SU-DHL-6 (cell line): ENCODE measurements around the gene SNX13.
"Not testable (repeated sequence)": the region's sequence is repeated elsewhere in the genome, so short reads cannot be mapped to it uniquely, and the experiment has no call there.

Source experiments
- H2AFZ ChIP-seq: fragments of 200-600 bp; sonication (generic); 2 replicates; pipeline ENCODE4 v1.6.1; 2014; ENCODE audit warnings: low read depth, mild to moderate bottlenecking, moderate library complexity, mixed read lengths, antibody characterized with exemption, low read length; ENCODE audit not compliant: severe bottlenecking
- H3F3A ChIP-seq: fragments of 200-600 bp; shearing (Covaris generic); 2 replicates; pipeline ENCODE4 v1.6.0; 2016; ENCODE audit warnings: antibody characterized with exemption, mild to moderate bottlenecking; ENCODE audit not compliant: insufficient read depth
- H3K27ac ChIP-seq: fragments of 200-600 bp; sonication (generic); 2 replicates; pipeline ENCODE4 v1.5.1; 2016; ENCODE audit warnings: low read depth, mild to moderate bottlenecking, low read length, moderate library complexity, mixed read lengths
- H3K27me3 ChIP-seq: fragments of 200-600 bp; sonication (generic), shearing (Covaris generic); 2 replicates; pipeline ENCODE4 v1.6.0; 2014; ENCODE audit warnings: mild to moderate bottlenecking, low read length
- H3K36me3 ChIP-seq: fragments of 200-600 bp; sonication (generic); 2 replicates; pipeline ENCODE4 v1.6.1; 2014; ENCODE audit warnings: mild to moderate bottlenecking, low read length, mixed read lengths
- H3K4me2 ChIP-seq: fragments of 300-600, 200-600 bp; shearing (Covaris generic), sonication (generic); 2 replicates; pipeline ENCODE4 v1.6.0; 2014; ENCODE audit warnings: low read length, low read depth, mild to moderate bottlenecking; ENCODE audit not compliant: poor library complexity, severe bottlenecking
- H3K4me3 ChIP-seq: fragments of 200-600 bp; sonication (generic); 2 replicates; pipeline ENCODE4 v1.5.1; 2014; ENCODE audit warnings: antibody characterized with exemption, low read length, mild to moderate bottlenecking, mixed read lengths; ENCODE audit not compliant: insufficient read depth, poor library complexity, severe bottlenecking
- H3K79me2 ChIP-seq: fragments of 200-600 bp; sonication (generic); 2 replicates; pipeline ENCODE4 v1.6.1; 2014; ENCODE audit warnings: mild to moderate bottlenecking, low read length, moderate library complexity; ENCODE audit not compliant: insufficient read depth
- H3K9ac ChIP-seq: fragments of 200-600 bp; sonication (generic); 2 replicates; pipeline ENCODE4 v1.7.0; 2014; ENCODE audit warnings: mild to moderate bottlenecking, low read length
- H3K9me2 ChIP-seq: fragments of 200-600 bp; sonication (generic); replicated peaks from 2 replicates; pipeline ENCODE4 v1.6.1; 2014; ENCODE audit warnings: low read length; ENCODE audit not compliant: insufficient read depth
- H3K9me3 ChIP-seq: fragments of 200-600 bp; sonication (generic); 2 replicates; pipeline ENCODE4 v1.6.1; 2014; ENCODE audit warnings: low read length, mixed read lengths; ENCODE audit not compliant: insufficient read depth
- H4K20me1 ChIP-seq: fragments of 200-600 bp; sonication (generic); 2 replicates; pipeline ENCODE4 v1.6.1; 2014; ENCODE audit warnings: low read depth, mild to moderate bottlenecking, antibody characterized with exemption, low read length, moderate library complexity, mixed read lengths
- EZH2phosphoT487 ChIP-seq: fragments of 200-600 bp; sonication (generic), shearing (Covaris generic); conservative IDR thresholded peaks from 2 replicates; pipeline ENCODE4 v1.6.1; 2018; ENCODE audit warnings: mild to moderate bottlenecking, antibody characterized with exemption, low read length, moderate library complexity, mixed read lengths
- TF ChIP-seq, protein P1 (sequence below): fragments of 200-600 bp; sonication (generic); IDR thresholded peaks from one replicate; pipeline ENCODE4 v1.5.1; 2017; ENCODE audit warnings: antibody characterized with exemption, mild to moderate bottlenecking, low read length, moderate library complexity; ENCODE audit not compliant: insufficient read depth, poor library complexity, severe bottlenecking

Gene SNX13

DNA sequence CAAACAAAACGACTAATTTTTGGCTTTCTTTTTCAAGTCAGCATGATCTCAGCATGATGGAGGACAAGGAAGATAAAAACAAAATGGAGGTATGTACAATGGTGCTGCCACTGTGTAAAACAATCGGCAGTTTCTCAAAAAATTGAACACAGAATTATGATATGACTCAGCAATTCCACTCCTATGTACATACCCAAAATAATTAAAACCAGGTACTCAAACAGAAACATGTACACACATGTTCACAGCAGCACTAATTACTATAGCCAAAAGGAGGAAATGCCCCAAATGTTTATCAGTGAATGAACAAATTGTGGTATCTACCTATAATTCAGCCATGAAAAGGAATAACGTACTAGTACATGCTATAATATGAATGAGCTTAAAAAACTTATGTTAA, 29.9 kb downstream of the SNX13 start:
- Histone ChIP-seq H3K4me2 (no peak overlapping the region), H3K27ac (no peak overlapping the region), H3K9me2 (no peaks in the 10 kb centered on the region), H3K36me3 (no peaks in the 10 kb centered on the region), H4K20me1 (no peaks in the 10 kb centered on the region), H3F3A (no peaks in the 10 kb centered on the region), H3K9me3 (no peaks in the 10 kb centered on the region), H3K27me3 (no peaks in the 10 kb centered on the region), H3K9ac (no peak overlapping the region), H2AFZ (no peak overlapping the region), H3K4me3 (no peak overlapping the region), H3K79me2 (peaks cover 29% of the 10 kb centered on the region)
- TF ChIP-seq, protein P1, sequence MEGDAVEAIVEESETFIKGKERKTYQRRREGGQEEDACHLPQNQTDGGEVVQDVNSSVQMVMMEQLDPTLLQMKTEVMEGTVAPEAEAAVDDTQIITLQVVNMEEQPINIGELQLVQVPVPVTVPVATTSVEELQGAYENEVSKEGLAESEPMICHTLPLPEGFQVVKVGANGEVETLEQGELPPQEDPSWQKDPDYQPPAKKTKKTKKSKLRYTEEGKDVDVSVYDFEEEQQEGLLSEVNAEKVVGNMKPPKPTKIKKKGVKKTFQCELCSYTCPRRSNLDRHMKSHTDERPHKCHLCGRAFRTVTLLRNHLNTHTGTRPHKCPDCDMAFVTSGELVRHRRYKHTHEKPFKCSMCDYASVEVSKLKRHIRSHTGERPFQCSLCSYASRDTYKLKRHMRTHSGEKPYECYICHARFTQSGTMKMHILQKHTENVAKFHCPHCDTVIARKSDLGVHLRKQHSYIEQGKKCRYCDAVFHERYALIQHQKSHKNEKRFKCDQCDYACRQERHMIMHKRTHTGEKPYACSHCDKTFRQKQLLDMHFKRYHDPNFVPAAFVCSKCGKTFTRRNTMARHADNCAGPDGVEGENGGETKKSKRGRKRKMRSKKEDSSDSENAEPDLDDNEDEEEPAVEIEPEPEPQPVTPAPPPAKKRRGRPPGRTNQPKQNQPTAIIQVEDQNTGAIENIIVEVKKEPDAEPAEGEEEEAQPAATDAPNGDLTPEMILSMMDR, result no peak
- no peak for TF ChIP-seq EZH2phosphoT487

GRCh38 chr7:17909310-17909709, 31.0 kb downstream of the SNX13 start:
- H4K20me1 ChIP-seq, H3F3A ChIP-seq, H3K4me2 ChIP-seq, H2AFZ ChIP-seq, H3K27ac ChIP-seq, H3K4me3 ChIP-seq, H3K9ac ChIP-seq, H3K27me3 ChIP-seq, H3K36me3 ChIP-seq, H3K9me2 ChIP-seq, H3K9me3 ChIP-seq: not testable (repeated sequence)
- peaks cover 23% of the 10 kb centered on the region for H3K79me2 ChIP-seq

- no peaks in the 10 kb centered on the region for H3K9me3 ChIP-seq
- H3K4me2 ChIP-seq, result no peak overlapping the region
- H3K27ac ChIP-seq, result no peak overlapping the region
- no peaks in the 10 kb centered on the region for H3K27me3 ChIP-seq
- H3K4me3 ChIP-seq, result no peak overlapping the region
- peaks cover 7% of the 10 kb centered on the region; the same call in 1 of the 2 replicates for H3K79me2 ChIP-seq
- H3K9me2 ChIP-seq, result no peaks in the 10 kb centered on the region
- H3K36me3 ChIP-seq, result no peaks in the 10 kb centered on the region
- H3F3A ChIP-seq, result no peaks in the 10 kb centered on the region
- no peaks in the 10 kb centered on the region for H4K20me1 ChIP-seq
- H2AFZ ChIP-seq, result no peak overlapping the region
- TF ChIP-seq, protein P1, result no peak
- TF ChIP-seq EZH2phosphoT487, result no peak
- no peak overlapping the region for H3K9ac ChIP-seq
These were observed 33.3 kb downstream of the SNX13 start for GRCh38 chr7:17907014-17907413.

GRCh38 chr7:17903337-17903736, 37.0 kb downstream of the SNX13 start:
- no peaks in the 10 kb centered on the region for H3F3A ChIP-seq
- no peak overlapping the region for H3K27ac ChIP-seq
- no peak overlapping the region for H3K9ac ChIP-seq
- H3K27me3 ChIP-seq, result no peaks in the 10 kb centered on the region
- no peaks in the 10 kb centered on the region for H3K36me3 ChIP-seq
- H3K4me2 ChIP-seq, result no peak overlapping the region
- no peaks in the 10 kb centered on the region for H3K9me3 ChIP-seq
- TF ChIP-seq, protein P1, result no peak
- no peak for TF ChIP-seq EZH2phosphoT487
- H2AFZ ChIP-seq, result no peak overlapping the region
- H3K9me2 ChIP-seq, result no peaks in the 10 kb centered on the region
- H4K20me1 ChIP-seq, result no peaks in the 10 kb centered on the region
- no peaks in the 10 kb centered on the region; the same call in 1 of the 2 replicates for H3K79me2 ChIP-seq
- no peak overlapping the region for H3K4me3 ChIP-seq
